Activated naive CD8-positive, alpha-beta T cell treated with anti-CD3 and anti-CD28 coated beads for 36 hours (primary cell): ENCODE measurements around the gene HLA-DQB2. TPM values are rescaled to one million over a fixed set of nuclear protein-coding genes. Genes with fewer than 3 reads are reported as not detected.
"Not testable (repeated sequence)": the region's sequence is repeated elsewhere in the genome, so short reads cannot be mapped to it uniquely, and the experiment has no call there.

Experiments
- DNase-seq: peaks from one replicate; pipeline ENCODE4 v3.0.0; 2021
- H3K27ac Mint-ChIP-seq: one replicate; pipeline ENCODE4 v1.8.0; 2022; ENCODE audit warnings: mild to moderate bottlenecking, moderate library complexity, mixed read lengths
- H3K27me3 Mint-ChIP-seq: one replicate; pipeline ENCODE4 v1.8.0; 2022; ENCODE audit warnings: mild to moderate bottlenecking, mixed read lengths
- H3K36me3 Mint-ChIP-seq: one replicate; pipeline ENCODE4 v1.8.0; 2021; ENCODE audit warnings: mild to moderate bottlenecking, mixed read lengths
- H3K4me1 Mint-ChIP-seq: one replicate; pipeline ENCODE4 v1.8.0; 2021; ENCODE audit warnings: mixed read lengths
- H3K4me3 Mint-ChIP-seq: one replicate; pipeline ENCODE4 v1.8.0; 2022; ENCODE audit warnings: mild to moderate bottlenecking, moderate library complexity, mixed read lengths
- H3K9me3 Mint-ChIP-seq: one replicate; pipeline ENCODE4 v1.8.0; 2022; ENCODE audit warnings: mixed read lengths
- total RNA-seq, 2 experiments: library from RNA; stranded (reverse); gene quantifications; one replicate each; pipeline ENCODE4 v1.2.3, GENCODE V29; 2021

HLA-DQB2 gene
- total RNA-seq, 2 experiments from 2014 or later: 0.54 TPM; not detected in 1

- Mint-ChIP-seq H3K27me3 (peaks cover 40% of the 10 kb centered on the region), H3K36me3 (no peaks in the 10 kb centered on the region)
- DNase-seq: no peak
Observed at GRCh38 chr6:32774426-32774825, 11.1 kb upstream of the HLA-DQB2 start.

GRCh38 chr6:32772656-32773055, 9.3 kb upstream of the HLA-DQB2 start:
- DNase-seq: no peak
- Mint-ChIP-seq H3K36me3 (no peaks in the 10 kb centered on the region), H3K27ac (no peak overlapping the region), H3K4me3 (no peak overlapping the region), H3K4me1 (peaks cover 4% of the 10 kb centered on the region), H3K9me3 (no peaks in the 10 kb centered on the region), H3K27me3 (peaks cover 55% of the 10 kb centered on the region)

More at GRCh38 chr6:32774426-32774825, 11.1 kb upstream of the HLA-DQB2 start:
- H3K27ac Mint-ChIP-seq: no peak overlapping the region
- H3K9me3 Mint-ChIP-seq: no peaks in the 10 kb centered on the region
- peaks cover 4% of the 10 kb centered on the region for H3K4me1 Mint-ChIP-seq
- no peak overlapping the region for H3K4me3 Mint-ChIP-seq

- H3K27ac Mint-ChIP-seq: no peak overlapping the region
- no peak for DNase-seq
- H3K4me3 Mint-ChIP-seq: no peak overlapping the region
- peaks cover 2% of the 10 kb centered on the region for H3K4me1 Mint-ChIP-seq
- H3K9me3 Mint-ChIP-seq: no peaks in the 10 kb centered on the region
- peaks cover 24% of the 10 kb centered on the region for H3K27me3 Mint-ChIP-seq
- no peaks in the 10 kb centered on the region for H3K36me3 Mint-ChIP-seq
Observed at GRCh38 chr6:32764048-32764447, 716 bp upstream of the HLA-DQB2 start.

- peaks cover 7% of the 10 kb centered on the region for H3K27me3 Mint-ChIP-seq
- no peak overlapping the region for H3K27ac Mint-ChIP-seq
- DNase-seq: no peak
Observed at GRCh38 chr6:32761548-32761947, 1.8 kb downstream of the HLA-DQB2 start.

GRCh38 chr6:32761072-32761471, 2.3 kb downstream of the HLA-DQB2 start:
- Mint-ChIP-seq H3K4me3 (no peak overlapping the region), H3K9me3 (no peaks in the 10 kb centered on the region), H3K27me3 (peaks cover 9% of the 10 kb centered on the region), H3K4me1 (peaks cover 2% of the 10 kb centered on the region), H3K27ac (no peak overlapping the region), H3K36me3 (no peaks in the 10 kb centered on the region)
- DNase-seq: no peak

More at GRCh38 chr6:32761548-32761947, 1.8 kb downstream of the HLA-DQB2 start:
- Mint-ChIP-seq H3K36me3 (no peaks in the 10 kb centered on the region), H3K4me1 (peaks cover 2% of the 10 kb centered on the region), H3K9me3 (no peaks in the 10 kb centered on the region), H3K4me3 (no peak overlapping the region)

GRCh38 chr6:32759669-32760068, 3.7 kb downstream of the HLA-DQB2 start:
- Mint-ChIP-seq H3K27ac (no peak overlapping the region), H3K36me3 (no peaks in the 10 kb centered on the region), H3K27me3 (peaks cover 10% of the 10 kb centered on the region), H3K4me3 (no peak overlapping the region), H3K9me3 (no peaks in the 10 kb centered on the region), H3K4me1 (peaks cover 2% of the 10 kb centered on the region)
- DNase-seq: no peak

GRCh38 chr6:32752580-32752979, 10.8 kb downstream of the HLA-DQB2 start:
- H3K9me3 Mint-ChIP-seq: no peaks in the 10 kb centered on the region
- H3K4me1 Mint-ChIP-seq: no peaks in the 10 kb centered on the region
- peaks cover 28% of the 10 kb centered on the region for H3K27me3 Mint-ChIP-seq
- DNase-seq: no peak
- H3K4me3 Mint-ChIP-seq: no peak overlapping the region
- H3K27ac Mint-ChIP-seq: no peak overlapping the region
- no peaks in the 10 kb centered on the region for H3K36me3 Mint-ChIP-seq

- not testable (repeated sequence) for H3K4me1 Mint-ChIP-seq, H3K4me3 Mint-ChIP-seq, DNase-seq, H3K27ac Mint-ChIP-seq, H3K36me3 Mint-ChIP-seq, H3K9me3 Mint-ChIP-seq
- H3K27me3 Mint-ChIP-seq: peaks cover 37% of the 10 kb centered on the region
Observed at GRCh38 chr6:32745649-32746048, 17.7 kb downstream of the HLA-DQB2 start.

GRCh38 chr6:32744776-32745175, 18.6 kb downstream of the HLA-DQB2 start:
- Mint-ChIP-seq H3K4me1 (no peaks in the 10 kb centered on the region), H3K4me3 (no peak overlapping the region), H3K27ac (no peak overlapping the region), H3K9me3 (no peaks in the 10 kb centered on the region), H3K36me3 (no peaks in the 10 kb centered on the region), H3K27me3 (peaks cover 39% of the 10 kb centered on the region)
- DNase-seq: no peak

GRCh38 chr6:32742374-32742773, 21.0 kb downstream of the HLA-DQB2 start:
- Mint-ChIP-seq H3K4me3 (no peak overlapping the region), H3K27me3 (peaks cover 50% of the 10 kb centered on the region), H3K27ac (no peak overlapping the region), H3K4me1 (peaks cover 10% of the 10 kb centered on the region), H3K36me3 (no peaks in the 10 kb centered on the region), H3K9me3 (no peaks in the 10 kb centered on the region)
- no peak for DNase-seq

GRCh38 chr6:32741031-32741960, 22.0 kb downstream of the HLA-DQB2 start, which contains the start of gene HLA-DQA2:
Gene HLA-DQA2 (plus strand): TSS chr6:32741391. CDS start chr6:32741444, 53 bp downstream.
- no peaks in the 10 kb centered on the region for H3K36me3 Mint-ChIP-seq
- H3K4me1 Mint-ChIP-seq: peaks cover 10% of the 10 kb centered on the region
- H3K27me3 Mint-ChIP-seq: peaks cover 48% of the 10 kb centered on the region
- no peak within 1 kb of the TSS for H3K4me3 Mint-ChIP-seq
- no peak within 1 kb of the TSS for H3K27ac Mint-ChIP-seq
- no peaks in the 10 kb centered on the region for H3K9me3 Mint-ChIP-seq
- DNase-seq: no peak

GRCh38 chr6:32738126-32738525, 25.2 kb downstream of the HLA-DQB2 start:
- Mint-ChIP-seq H3K9me3 (no peaks in the 10 kb centered on the region), H3K27ac (no peak overlapping the region), H3K27me3 (peaks cover 41% of the 10 kb centered on the region), H3K4me3 (no peak overlapping the region), H3K4me1 (peaks cover 10% of the 10 kb centered on the region), H3K36me3 (no peaks in the 10 kb centered on the region)
- no peak for DNase-seq

GRCh38 chr6:32718879-32719278, 44.5 kb downstream of the HLA-DQB2 start:
- Mint-ChIP-seq H3K27me3 (peaks cover 29% of the 10 kb centered on the region), H3K4me3 (no peak overlapping the region), H3K4me1 (no peaks in the 10 kb centered on the region), H3K36me3 (no peaks in the 10 kb centered on the region), H3K9me3 (no peaks in the 10 kb centered on the region), H3K27ac (no peak overlapping the region)
- no peak for DNase-seq

- Mint-ChIP-seq H3K27me3 (peaks cover 20% of the 10 kb centered on the region), H3K9me3 (no peaks in the 10 kb centered on the region), H3K36me3 (no peaks in the 10 kb centered on the region), H3K27ac (no peak overlapping the region), H3K4me3 (no peak overlapping the region), H3K4me1 (no peaks in the 10 kb centered on the region)
- no peak for DNase-seq
Observed at GRCh38 chr6:32716396-32716795, 46.9 kb downstream of the HLA-DQB2 start.

GRCh38 chr6:32713241-32713640, 50.1 kb downstream of the HLA-DQB2 start:
- no peaks in the 10 kb centered on the region for H3K4me1 Mint-ChIP-seq
- H3K27ac Mint-ChIP-seq: no peak overlapping the region
- no peaks in the 10 kb centered on the region for H3K36me3 Mint-ChIP-seq
- no peak overlapping the region for H3K4me3 Mint-ChIP-seq
- peaks cover 2% of the 10 kb centered on the region for H3K27me3 Mint-ChIP-seq
- no peaks in the 10 kb centered on the region for H3K9me3 Mint-ChIP-seq
- no peak for DNase-seq

GRCh38 chr6:32709625-32710024, 53.7 kb downstream of the HLA-DQB2 start:
- H3K36me3 Mint-ChIP-seq: no peaks in the 10 kb centered on the region
- no peak for DNase-seq
- no peak overlapping the region for H3K4me3 Mint-ChIP-seq
- H3K9me3 Mint-ChIP-seq: peaks cover 4% of the 10 kb centered on the region
- H3K4me1 Mint-ChIP-seq: no peaks in the 10 kb centered on the region
- H3K27ac Mint-ChIP-seq: no peak overlapping the region
- peaks cover 3% of the 10 kb centered on the region for H3K27me3 Mint-ChIP-seq
